SU-DHL-6 (cell line): ENCODE results near the gene HYCC2.

Source experiments
- CTCF ChIP-seq: fragments of 200-600 bp; sonication (generic); IDR thresholded peaks from one replicate; pipeline ENCODE4 v1.5.1; 2017; ENCODE audit warnings: antibody characterized with exemption, mild to moderate bottlenecking, low read length, moderate library complexity; ENCODE audit not compliant: insufficient read depth, poor library complexity, severe bottlenecking
- EZH2phosphoT487 ChIP-seq: fragments of 200-600 bp; sonication (generic), shearing (Covaris generic); conservative IDR thresholded peaks from 2 replicates; pipeline ENCODE4 v1.6.1; 2018; ENCODE audit warnings: mild to moderate bottlenecking, antibody characterized with exemption, low read length, moderate library complexity, mixed read lengths

- no peak for TF ChIP-seq CTCF
- no peak for TF ChIP-seq EZH2phosphoT487
These were observed 36.9 kb upstream of the HYCC2 start for GRCh38 chr2:201108341-201108740.
